SK-N-SH treated with all-trans-retinoic acid at 6 μM for 48 hours (cell line): ENCODE results near the gene PEX5L.

Experiments
- BACH2 ChIP-seq: fragments of 250-450 bp; sonication (Bioruptor Pico); IDR thresholded peaks from 2 replicates; pipeline ENCODE4 v1.9.0; 2021; ENCODE audit warnings: mild to moderate bottlenecking, borderline replicate concordance
- PPARA ChIP-seq: fragments of 250-450 bp; sonication (Bioruptor Pico); IDR thresholded peaks from 2 replicates; pipeline ENCODE4 v1.5.0; 2020; ENCODE audit warnings: mild to moderate bottlenecking, borderline replicate concordance
- ZFP30 ChIP-seq: fragments of 450-650 bp; formaldehyde crosslinking; IDR thresholded peaks from 2 replicates; pipeline ENCODE4 v1.5.0; 2022; ENCODE audit warnings: mild to moderate bottlenecking, moderate library complexity
- ZNF8 ChIP-seq: fragments of 450-650 bp; formaldehyde crosslinking; IDR thresholded peaks from 2 replicates; pipeline ENCODE4 v1.5.0; 2020; ENCODE audit warnings: mild to moderate bottlenecking, moderate library complexity
- TF ChIP-seq, protein P1 (sequence below): fragments of 250-450 bp; sonication (Bioruptor Pico); IDR thresholded peaks from 2 replicates; pipeline ENCODE4 v1.5.1; 2020; ENCODE audit warnings: low read depth, mild to moderate bottlenecking, moderate library complexity
- TF ChIP-seq, protein P2 (sequence below): fragments of 250-450 bp; sonication (Bioruptor Pico); IDR thresholded peaks from 2 replicates; pipeline ENCODE4 v1.8.0; 2021; ENCODE audit warnings: low read depth, mild to moderate bottlenecking, moderate library complexity, borderline replicate concordance

DNA sequence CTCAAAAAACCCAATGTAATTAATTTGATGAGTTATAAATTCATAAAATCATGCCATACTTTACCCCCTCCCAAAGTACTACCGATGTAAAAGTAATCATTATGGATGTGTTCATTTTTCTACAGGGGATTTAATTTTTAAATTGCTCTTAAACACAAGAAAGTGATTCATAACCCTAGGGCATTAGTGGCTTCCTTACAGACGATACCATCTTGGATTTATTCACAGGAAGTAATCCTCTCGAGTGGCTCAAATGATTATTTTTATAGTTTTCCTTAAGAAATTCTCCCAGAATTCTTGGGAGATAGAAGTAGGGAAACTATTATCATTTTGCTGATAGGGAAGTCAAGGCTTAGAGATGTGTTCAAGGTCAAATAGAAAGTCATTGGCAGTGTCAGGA, 80.9 kb downstream of the PEX5L start:
- TF ChIP-seq, protein P1, sequence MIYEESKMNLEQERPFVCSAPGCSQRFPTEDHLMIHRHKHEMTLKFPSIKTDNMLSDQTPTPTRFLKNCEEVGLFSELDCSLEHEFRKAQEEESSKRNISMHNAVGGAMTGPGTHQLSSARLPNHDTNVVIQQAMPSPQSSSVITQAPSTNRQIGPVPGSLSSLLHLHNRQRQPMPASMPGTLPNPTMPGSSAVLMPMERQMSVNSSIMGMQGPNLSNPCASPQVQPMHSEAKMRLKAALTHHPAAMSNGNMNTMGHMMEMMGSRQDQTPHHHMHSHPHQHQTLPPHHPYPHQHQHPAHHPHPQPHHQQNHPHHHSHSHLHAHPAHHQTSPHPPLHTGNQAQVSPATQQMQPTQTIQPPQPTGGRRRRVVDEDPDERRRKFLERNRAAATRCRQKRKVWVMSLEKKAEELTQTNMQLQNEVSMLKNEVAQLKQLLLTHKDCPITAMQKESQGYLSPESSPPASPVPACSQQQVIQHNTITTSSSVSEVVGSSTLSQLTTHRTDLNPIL (CRISPR knock-in tag), result no peak
- TF ChIP-seq, protein P2, sequence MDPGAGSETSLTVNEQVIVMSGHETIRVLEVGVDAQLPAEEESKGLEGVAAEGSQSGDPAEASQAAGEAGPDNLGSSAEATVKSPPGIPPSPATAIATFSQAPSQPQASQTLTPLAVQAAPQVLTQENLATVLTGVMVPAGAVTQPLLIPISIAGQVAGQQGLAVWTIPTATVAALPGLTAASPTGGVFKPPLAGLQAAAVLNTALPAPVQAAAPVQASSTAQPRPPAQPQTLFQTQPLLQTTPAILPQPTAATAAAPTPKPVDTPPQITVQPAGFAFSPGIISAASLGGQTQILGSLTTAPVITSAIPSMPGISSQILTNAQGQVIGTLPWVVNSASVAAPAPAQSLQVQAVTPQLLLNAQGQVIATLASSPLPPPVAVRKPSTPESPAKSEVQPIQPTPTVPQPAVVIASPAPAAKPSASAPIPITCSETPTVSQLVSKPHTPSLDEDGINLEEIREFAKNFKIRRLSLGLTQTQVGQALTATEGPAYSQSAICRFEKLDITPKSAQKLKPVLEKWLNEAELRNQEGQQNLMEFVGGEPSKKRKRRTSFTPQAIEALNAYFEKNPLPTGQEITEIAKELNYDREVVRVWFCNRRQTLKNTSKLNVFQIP (CRISPR knock-in tag), result no peak
- TF ChIP-seq BACH2 (CRISPR knock-in tag) (no peak), ZNF8 (CRISPR knock-in tag) (no peak), ZFP30 (CRISPR knock-in tag) (no peak), PPARA (CRISPR knock-in tag) (no peak)
